GM21447 (cell line): Measurements from ENCODE around the gene KCTD5.
A peak's percentile ranks its signal among the peaks of the same experiment; 100 is the strongest.

Experiments
- ATAC-seq: cut with Tn5 transposase; IDR thresholded peaks from one replicate; pipeline ENCODE4 v1.9.1; 2021; ENCODE audit not compliant: unreplicated experiment

KCTD5 gene

GRCh38 chr16:2708955-2709587, 26.7 kb downstream of the KCTD5 start:
- ATAC-seq = no peak

DNA sequence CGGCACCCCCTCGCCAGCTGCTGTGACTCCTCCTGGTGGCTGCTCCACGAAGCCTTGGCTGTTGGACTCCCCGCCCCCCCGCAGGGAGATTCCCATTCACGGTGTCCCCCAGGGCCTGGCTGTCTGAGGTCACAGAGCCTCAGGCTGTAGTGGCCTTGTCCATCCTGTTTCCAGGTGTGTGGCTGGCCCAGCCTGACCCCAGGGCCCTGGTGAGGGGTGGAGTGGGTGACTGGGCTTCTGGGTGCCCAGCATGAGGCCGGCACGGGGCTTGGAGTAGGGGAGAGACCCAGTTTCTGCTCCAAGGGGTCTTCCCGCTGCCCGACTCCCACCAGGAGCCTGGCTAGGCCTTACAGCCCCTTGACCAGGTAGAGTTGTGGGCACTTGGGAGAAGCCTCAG, 27.3 kb downstream of the KCTD5 start:
- ATAC-seq = no peak

DNA sequence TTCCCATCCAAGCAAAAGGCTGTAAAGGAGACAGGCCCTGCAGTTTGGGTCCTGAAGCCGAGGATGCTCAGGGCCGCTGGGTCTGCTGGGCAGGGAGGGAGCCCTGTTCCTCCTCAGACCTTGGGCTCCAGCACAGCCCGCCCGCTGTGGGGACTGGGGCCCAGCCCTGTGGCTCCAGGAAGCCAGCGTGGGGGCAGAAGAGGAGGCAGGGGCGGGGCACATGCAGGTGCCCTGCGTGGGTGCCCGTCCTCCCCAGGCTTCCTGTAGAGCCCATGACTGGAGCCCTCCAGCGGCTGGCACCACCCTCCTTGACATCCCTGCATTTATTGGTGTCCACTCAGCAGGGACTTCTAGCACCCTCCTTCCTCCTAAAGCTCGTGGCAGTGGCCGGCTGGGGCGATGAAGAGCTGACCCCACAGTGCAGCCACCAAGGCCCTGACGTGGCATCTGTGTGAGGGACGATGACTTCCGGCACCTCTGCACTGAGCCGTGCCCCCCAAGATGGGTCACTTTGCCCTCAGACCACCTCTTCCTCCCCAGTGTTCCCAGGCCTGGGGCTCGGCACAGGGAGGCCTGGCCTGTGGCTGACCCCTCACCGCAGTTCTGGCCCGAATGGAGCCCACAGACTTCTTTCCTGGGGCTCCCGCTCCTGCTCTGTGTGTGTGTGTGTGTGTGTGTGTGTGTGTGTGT, 27.8 kb downstream of the KCTD5 start:
- ATAC-seq = no peak

- no peak for ATAC-seq
Measured at GRCh38 chr16:2710711-2711231, 28.4 kb downstream of the KCTD5 start.

GRCh38 chr16:2711370-2712062, 29.2 kb downstream of the KCTD5 start:
- no peak for ATAC-seq

GRCh38 chr16:2712063-2712441, 29.7 kb downstream of the KCTD5 start:
- no peak for ATAC-seq

DNA sequence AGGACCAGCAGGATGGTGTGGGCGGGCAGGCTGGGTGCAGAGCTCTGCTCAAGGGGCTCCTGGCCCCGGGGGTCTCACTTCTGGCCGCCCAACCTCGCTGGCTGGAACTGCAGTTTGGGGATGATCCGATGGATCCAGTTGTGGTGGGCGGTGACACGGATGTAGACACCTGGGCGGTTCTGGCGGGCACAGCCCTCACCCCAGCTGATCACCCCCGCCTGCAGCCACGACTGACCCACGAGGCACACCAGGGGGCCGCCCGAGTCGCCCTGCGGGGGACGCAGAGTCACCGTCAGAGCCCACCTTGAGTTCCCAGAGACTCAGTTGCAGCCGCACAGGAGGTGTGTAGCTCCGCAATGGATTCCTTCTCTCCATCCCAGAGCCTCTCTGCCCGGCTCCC, 30.2 kb downstream of the KCTD5 start:
- ATAC-seq = no peak

- ATAC-seq = no peak
Measured at GRCh38 chr16:2713523-2713922, 31.2 kb downstream of the KCTD5 start.

DNA sequence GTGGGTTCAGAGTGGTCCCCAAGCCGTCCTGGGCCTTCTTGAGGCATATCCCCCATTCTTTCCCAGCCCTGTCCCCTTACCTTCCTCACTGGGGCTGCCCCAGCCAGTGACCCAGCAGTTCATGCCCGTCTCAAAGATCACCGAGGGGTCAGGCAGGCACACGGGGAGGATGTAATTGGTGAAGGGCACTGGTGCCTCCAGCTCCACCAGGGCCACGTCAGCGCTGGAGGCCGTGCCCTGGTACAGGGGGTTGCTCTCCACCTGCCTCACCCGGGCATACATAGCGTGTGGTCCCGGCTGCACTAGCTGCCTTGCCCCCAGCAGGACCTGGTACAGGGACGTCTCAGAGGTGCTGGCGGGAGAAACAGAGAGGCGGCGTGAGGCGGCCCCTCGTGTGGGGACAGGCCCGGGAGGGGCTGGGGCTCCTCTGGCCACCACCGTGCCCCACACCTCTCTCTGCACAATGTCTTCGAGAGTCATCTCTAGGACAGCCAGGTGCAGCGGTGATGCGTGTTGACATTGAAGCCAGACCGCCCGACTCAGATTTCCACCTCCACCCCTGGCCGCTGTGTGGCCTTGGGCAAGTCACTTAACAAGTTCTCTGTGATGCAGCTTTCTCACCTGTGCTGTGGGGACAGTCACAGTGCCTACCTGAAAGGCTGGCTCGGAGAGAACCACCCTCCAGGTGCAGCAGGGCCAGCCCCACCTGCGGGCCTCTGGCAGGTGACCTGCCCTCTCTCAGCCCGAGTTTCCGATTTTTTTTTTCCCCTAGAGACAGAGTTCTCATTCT, 31.9 kb downstream of the KCTD5 start:
- no peak for ATAC-seq

DNA sequence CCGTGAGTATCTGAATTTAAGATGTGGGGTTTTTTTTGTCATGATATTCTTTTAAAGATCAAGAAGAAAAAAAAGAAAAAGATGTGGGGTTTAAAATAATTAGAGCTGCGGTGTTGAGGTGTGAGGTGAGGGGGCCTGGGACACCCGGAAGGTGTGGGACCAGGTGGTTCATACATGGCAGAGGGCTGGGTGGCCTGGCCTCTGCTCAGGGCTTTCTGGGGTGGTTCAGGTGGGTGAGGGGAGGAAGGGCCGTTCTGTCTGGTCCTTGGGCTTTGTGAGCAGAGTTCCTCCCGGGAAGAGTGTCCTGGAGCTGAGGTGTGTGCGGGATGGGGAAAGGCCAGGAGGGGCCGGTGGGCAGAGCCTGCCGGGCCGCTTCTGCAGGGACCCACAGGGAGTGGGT, 32.7 kb downstream of the KCTD5 start:
- ATAC-seq = no peak

DNA sequence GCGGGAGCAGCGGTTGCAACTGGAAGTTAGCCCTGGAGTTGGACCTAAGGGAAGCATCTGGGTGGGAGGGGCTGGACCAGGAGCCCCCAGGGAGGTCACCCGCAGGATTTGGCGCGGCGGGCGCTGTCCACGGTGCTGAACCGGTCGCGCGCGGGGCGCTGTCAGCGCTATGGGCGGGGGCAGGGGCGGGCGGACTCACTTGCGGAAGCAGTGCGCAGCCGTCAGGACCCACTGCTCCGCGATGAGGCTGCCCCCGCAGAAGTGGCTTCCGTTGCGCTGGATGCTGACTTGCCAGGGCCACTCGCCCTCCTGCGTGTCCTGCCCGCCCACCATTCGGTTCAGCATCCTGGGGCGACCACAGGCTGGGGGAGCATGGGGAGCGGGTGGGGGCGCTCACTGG, 33.2 kb downstream of the KCTD5 start:
- no peak for ATAC-seq

DNA sequence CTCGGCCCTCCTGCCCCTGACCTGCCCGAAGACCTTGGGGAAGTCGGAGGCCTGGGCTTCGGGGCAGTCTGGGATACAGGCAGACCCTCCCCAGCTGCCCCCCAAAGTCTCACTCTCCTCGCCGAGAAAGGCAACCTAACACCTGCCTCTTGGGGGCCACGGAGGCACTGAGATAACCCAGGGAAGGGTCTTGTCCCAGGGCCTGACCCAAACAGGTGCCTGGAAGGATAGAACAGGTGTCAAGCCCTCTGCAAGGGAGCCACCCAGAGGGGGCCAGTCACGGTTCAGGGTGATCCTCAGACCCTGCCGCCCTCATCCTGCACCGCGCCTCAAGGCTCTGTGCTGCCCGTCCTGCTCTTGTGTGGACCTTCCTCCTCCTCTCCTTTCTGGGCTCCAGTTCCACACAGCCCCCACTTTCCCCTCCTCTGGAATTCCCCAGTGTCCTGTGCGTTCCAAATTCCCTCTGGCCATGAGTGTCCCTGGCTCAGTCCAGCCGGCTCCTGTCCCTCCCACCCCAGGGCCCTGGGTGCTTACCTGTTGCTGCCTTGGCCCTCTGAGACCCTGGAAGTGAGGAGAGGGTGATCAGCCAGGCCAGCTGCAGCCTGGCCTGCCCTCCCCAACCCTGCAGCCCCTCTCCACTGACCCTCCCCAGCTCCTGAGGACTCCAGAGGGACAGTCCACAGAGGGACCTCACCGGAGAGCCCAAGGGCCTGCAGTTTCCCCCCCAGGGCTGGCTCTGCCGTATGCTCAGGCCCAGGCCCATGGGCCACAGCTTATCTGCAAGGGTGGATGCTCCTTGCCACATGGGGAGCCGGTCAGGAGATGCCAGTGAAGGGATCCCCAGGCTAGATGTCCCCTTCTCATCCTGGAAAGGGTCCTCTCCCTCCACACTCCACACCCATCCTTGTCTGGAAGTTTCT, 33.9 kb downstream of the KCTD5 start:
- no peak for ATAC-seq

DNA sequence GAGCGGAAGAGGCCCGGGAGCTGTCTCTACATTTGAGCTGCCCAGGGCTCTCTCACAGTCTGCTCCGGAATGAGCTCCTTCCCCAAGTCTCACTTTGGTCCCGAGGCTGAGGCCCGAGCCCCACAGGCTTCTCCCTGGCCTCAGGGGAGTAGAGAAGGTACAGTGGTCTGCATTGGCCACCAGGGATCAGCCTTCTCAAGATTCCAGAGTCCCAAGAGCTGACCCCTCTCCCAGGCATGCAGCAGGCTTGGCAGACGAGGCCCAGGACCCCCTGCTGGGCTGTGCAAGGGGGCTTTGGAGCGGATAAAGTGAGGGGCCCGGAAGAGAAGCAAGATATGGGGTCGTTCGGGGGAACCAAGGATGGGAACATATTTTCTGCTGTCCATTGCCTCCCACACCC, 34.6 kb downstream of the KCTD5 start:
- no peak for ATAC-seq

GRCh38 chr16:2717383-2718263, 35.3 kb downstream of the KCTD5 start:
- ATAC-seq = no peak

GRCh38 chr16:2719328-2720063, 37.2 kb downstream of the KCTD5 start:
- ATAC-seq = no peak

GRCh38 chr16:2720064-2720457, 37.7 kb downstream of the KCTD5 start, which contains the start of gene PRSS27:
PRSS27 (minus strand) TSS chr16:2720224; CDS start chr16:2720160, 64 bp downstream.
- no peak for ATAC-seq

DNA sequence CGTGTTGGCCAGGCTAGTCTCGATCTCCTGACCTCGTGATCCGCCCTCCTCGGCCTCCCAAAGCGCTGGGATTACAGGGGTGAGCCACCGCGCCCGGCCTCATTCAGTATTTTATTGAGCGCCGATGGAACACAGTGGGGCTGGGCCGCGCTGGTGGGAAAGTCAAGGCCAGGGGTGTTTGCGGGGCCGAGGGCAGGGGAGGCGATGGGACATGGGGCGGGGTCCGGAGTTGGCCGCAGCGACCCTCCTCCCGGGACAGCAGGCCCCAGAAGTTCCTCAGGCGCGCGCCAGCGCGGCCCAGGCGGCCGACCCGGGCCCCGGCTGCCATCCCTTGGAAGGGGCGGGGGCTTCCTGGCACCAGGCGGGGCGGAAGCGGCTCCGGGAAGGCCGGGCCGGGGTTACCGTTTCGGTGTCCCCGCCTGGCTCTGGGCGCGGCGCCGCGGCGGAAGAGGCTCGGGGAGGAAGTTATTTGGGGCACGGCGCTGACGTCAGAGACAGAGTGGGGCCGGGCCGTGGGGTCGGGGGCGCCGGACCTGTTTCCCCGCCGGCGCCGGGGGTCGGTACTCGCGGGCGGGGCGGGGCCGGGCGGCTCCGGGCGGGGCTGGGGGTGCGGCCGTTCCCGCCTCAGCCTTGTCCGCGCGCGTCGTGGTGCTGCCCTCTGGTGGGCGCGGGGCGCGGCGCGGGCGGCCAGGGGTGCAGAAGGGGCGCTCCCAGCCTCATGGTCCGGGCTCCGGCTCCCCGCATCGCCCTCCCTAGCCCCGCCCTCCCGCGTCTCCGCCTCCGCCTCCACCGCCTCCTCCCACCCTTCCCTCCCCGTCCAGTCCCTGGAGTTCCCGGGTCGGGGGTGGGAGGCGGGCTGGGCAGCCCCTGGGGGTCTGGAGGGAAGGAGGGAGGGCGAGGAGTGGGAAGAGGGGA, 38.7 kb downstream of the KCTD5 start:
- peak; percentile 67 for ATAC-seq
